GM10266 (cell line): ENCODE measurements around the gene CAPN7.

Experiments
- DNase-seq: peaks from one replicate; pipeline ENCODE4 v3.0.0; 2012; ENCODE audit errors: extremely low spot score
- TF ChIP-seq, protein P1 (sequence below): IDR thresholded peaks from 2 replicates; pipeline ENCODE4 v1.5.1; 2012; ENCODE audit warnings: mild to moderate bottlenecking, low read depth; ENCODE audit not compliant: control insufficient read depth, insufficient read depth; ENCODE audit errors: missing control alignments

The CAPN7 gene

DNA sequence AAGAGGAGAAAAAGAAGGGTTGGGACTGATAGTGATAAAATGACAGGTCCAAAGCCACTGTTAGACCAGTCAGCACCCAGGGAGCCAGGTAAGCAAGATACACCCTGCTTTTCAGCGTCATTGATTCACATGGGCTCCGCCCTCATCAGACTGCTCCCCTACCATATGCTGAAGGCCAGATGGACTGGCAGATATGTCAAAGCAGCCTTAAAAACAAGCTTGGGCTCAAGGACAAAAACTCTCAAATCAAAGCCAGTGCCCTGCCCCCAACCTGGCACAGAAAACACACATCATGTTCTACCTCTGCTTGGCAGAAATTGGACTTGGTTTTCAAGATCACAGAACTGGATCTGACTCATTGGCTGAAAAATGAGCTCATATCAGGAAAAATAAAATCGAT, 93.0 kb downstream of the CAPN7 start:
- DNase-seq, result no peak
- TF ChIP-seq, protein P1, sequence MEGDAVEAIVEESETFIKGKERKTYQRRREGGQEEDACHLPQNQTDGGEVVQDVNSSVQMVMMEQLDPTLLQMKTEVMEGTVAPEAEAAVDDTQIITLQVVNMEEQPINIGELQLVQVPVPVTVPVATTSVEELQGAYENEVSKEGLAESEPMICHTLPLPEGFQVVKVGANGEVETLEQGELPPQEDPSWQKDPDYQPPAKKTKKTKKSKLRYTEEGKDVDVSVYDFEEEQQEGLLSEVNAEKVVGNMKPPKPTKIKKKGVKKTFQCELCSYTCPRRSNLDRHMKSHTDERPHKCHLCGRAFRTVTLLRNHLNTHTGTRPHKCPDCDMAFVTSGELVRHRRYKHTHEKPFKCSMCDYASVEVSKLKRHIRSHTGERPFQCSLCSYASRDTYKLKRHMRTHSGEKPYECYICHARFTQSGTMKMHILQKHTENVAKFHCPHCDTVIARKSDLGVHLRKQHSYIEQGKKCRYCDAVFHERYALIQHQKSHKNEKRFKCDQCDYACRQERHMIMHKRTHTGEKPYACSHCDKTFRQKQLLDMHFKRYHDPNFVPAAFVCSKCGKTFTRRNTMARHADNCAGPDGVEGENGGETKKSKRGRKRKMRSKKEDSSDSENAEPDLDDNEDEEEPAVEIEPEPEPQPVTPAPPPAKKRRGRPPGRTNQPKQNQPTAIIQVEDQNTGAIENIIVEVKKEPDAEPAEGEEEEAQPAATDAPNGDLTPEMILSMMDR, result no peak

DNA sequence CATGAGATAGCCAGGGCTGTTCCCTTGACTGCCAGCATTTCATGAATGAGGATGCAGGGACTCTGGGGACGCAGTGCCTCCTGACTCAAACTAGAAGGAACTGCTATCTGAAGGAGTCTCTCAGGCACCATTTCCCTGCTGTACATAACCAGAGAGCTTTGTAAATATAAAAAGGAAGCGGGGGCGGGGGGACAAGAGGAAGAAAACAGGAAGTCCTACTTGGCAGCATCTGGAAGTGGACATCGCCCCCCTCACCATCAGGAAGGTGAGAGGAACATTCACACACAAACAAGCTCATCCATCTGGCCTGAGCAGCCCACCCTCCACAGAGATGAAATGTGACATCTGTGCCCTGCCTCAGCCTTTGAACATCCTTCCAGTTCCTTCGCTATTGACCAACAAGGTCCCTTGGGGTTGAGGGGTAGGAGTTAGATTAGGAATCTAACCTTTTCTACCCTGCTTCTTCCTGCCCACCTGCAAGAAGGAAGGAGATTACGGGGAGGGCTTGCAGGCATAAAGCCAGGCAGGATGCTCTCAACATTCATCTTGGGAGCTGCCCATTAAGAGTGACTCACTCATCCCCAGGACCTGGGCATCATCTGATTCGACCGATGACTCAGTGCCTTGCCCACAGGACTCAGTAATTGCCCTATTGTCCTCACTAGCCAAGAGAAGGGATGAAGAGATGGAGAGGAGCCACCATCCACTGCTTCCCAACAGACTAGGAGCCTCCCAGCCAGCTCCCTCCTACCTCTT, 94.5 kb downstream of the CAPN7 start:
- DNase-seq, result no peak

DNA sequence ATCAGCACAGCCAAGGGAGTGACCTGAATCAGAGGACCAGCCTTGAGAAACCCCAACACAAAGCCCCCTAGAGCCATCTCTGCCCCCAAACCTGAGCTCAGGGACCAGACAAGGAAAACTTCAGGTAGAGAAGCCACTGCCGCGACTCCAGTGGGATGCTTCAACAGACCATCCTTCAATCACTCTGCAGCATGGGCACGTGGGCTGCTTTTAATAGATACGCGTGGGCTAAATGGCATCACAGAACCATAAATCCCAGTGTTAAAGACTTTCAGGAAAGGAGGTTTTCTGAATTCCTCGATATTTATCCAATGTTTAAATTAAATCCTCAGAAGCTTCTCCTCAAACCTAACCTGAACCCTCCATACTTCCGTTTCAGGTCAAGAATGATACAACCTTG, 95.7 kb downstream of the CAPN7 start:
- no peak for DNase-seq
- TF ChIP-seq, protein P1, result no peak

More for the DNA sequence above, 94.5 kb downstream of the CAPN7 start:
- TF ChIP-seq, protein P1, result no peak
